Fibroblast of lung (primary cell): ENCODE measurements around the gene WFIKKN1.

Source experiments
- EZH2 ChIP-seq: IDR thresholded peaks from 2 replicates; pipeline ENCODE4 v1.5.1; 2012; ENCODE audit warnings: low read length, control low read depth, mild to moderate bottlenecking; ENCODE audit errors: missing control alignments
- TF ChIP-seq, protein P1 (sequence below), 2 donors: IDR thresholded peaks in 1 of 2; conservative IDR thresholded peaks in 1 of 2; 1 replicate in 1 of 2; 2 replicates in 1 of 2; pipeline ENCODE4 v1.5.1; 2011 to 2012; ENCODE audit warnings: low read length in 2 of 2, control low read depth in 1 of 2, inconsistent platforms in 1 of 2, low read depth in 1 of 2, mild to moderate bottlenecking in 1 of 2

DNA sequence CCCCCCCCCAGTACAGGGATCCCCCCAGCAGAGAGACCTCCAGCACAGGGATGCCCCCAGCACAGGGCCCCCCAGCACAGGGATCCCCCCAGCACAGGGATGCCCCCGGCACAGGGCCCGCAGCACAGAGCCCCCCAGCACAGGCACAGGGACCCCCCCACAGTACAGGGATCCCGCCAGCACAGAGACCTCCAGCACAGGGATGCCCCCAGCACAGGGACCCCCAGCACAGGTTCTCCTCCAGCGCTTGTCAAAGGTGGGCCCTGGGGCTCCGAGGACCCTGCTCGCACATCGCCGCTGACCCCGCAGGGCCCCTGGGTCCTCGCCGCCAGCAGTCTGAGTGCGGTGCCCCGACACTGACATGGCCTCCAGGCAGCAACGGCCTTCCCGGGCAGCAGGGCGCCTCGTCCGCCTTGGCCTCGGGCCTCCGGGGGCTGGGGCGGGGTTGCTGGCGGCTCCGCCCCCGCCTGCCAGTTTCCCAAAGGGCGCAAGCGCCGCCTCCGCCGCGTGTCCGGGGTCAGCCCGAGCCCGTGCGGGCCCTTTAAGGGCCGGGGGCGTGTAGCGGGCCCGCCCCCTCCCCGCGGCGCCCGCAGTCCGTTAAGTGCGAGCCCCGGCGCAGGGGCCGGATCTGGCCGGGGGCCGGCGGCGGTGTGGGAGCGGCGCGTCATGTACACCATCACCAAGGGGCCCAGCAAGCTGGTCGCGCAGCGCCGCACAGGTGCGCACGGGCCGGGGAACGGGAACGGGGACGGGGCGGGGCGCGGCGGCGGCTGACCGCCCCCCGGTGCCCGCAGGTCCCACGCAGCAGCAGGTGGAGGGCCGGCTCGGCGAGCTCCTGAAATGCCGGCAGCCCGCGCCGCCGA lies 10.8 kb downstream of the WFIKKN1 start, which contains the start of gene MCRIP2:
- TF ChIP-seq, protein P1, sequence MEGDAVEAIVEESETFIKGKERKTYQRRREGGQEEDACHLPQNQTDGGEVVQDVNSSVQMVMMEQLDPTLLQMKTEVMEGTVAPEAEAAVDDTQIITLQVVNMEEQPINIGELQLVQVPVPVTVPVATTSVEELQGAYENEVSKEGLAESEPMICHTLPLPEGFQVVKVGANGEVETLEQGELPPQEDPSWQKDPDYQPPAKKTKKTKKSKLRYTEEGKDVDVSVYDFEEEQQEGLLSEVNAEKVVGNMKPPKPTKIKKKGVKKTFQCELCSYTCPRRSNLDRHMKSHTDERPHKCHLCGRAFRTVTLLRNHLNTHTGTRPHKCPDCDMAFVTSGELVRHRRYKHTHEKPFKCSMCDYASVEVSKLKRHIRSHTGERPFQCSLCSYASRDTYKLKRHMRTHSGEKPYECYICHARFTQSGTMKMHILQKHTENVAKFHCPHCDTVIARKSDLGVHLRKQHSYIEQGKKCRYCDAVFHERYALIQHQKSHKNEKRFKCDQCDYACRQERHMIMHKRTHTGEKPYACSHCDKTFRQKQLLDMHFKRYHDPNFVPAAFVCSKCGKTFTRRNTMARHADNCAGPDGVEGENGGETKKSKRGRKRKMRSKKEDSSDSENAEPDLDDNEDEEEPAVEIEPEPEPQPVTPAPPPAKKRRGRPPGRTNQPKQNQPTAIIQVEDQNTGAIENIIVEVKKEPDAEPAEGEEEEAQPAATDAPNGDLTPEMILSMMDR (conservative IDR thresholded peaks at IDR 0.05 in 1 of 2, IDR thresholded peaks at IDR 0.05 in 1 of 2; ENCODE audit: low read depth in 1 of 2, low read length in 2 of 2): no peak
- no peak for TF ChIP-seq EZH2
